GM20000 (cell line): Measurements from ENCODE around the gene CDK7.
A peak's percentile ranks its signal among the peaks of the same experiment; 100 is the strongest.
"Not testable (repeated sequence)": the region's sequence is repeated elsewhere in the genome, so short reads cannot be mapped to it uniquely, and the experiment has no call there.

ENCODE experiments used
- DNase-seq: peaks from one replicate; pipeline ENCODE4 v3.0.0; 2012; ENCODE audit warnings: low spot score
- TF ChIP-seq, protein P1 (sequence below): IDR thresholded peaks from 2 replicates; pipeline ENCODE4 v1.5.1; 2012; ENCODE audit warnings: mild to moderate bottlenecking, control low read depth; ENCODE audit errors: extremely low read depth, missing control alignments

CDK7 gene

DNA sequence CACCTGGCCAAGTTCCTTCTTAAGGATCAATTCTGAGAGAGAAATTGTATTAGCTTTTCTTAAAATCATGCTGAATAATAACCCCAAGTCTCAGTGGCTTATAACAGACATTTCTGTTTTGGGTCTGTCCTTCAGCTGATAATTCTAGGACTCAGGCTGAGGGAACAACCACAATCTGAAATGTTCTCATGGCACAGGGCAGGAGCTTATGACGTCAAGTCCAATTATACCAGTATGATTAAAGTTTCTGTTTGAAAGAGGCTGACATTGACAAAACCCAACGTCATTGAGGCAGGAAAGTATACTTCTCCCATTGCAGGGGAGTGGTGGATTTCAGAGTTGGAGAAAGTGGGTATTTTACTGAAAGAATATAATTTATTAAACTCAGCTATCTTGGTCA lies 23.5 kb upstream of the CDK7 start:
- DNase-seq = no peak
- TF ChIP-seq, protein P1, sequence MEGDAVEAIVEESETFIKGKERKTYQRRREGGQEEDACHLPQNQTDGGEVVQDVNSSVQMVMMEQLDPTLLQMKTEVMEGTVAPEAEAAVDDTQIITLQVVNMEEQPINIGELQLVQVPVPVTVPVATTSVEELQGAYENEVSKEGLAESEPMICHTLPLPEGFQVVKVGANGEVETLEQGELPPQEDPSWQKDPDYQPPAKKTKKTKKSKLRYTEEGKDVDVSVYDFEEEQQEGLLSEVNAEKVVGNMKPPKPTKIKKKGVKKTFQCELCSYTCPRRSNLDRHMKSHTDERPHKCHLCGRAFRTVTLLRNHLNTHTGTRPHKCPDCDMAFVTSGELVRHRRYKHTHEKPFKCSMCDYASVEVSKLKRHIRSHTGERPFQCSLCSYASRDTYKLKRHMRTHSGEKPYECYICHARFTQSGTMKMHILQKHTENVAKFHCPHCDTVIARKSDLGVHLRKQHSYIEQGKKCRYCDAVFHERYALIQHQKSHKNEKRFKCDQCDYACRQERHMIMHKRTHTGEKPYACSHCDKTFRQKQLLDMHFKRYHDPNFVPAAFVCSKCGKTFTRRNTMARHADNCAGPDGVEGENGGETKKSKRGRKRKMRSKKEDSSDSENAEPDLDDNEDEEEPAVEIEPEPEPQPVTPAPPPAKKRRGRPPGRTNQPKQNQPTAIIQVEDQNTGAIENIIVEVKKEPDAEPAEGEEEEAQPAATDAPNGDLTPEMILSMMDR = no peak

DNA sequence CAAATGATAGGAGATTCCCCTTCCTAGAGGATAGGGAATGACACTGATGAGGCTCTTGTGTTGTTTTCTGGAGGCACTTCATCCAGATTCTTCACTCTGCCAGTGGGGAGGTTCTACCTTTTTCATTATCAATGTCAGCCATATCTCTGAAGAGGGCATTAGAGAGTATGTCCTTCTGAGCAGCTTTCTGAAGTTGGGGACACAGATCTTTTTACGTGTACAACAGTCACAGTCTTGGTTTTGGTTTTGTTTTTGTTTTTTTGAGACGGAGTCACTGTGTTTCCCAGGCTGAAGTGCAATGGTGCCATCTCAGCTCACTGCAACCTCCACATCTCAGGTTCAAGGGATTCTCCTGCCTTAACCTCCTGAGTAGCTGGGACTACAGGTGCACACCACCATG lies 22.7 kb upstream of the CDK7 start:
- DNase-seq = no peak
- TF ChIP-seq, protein P1 = no peak

DNA sequence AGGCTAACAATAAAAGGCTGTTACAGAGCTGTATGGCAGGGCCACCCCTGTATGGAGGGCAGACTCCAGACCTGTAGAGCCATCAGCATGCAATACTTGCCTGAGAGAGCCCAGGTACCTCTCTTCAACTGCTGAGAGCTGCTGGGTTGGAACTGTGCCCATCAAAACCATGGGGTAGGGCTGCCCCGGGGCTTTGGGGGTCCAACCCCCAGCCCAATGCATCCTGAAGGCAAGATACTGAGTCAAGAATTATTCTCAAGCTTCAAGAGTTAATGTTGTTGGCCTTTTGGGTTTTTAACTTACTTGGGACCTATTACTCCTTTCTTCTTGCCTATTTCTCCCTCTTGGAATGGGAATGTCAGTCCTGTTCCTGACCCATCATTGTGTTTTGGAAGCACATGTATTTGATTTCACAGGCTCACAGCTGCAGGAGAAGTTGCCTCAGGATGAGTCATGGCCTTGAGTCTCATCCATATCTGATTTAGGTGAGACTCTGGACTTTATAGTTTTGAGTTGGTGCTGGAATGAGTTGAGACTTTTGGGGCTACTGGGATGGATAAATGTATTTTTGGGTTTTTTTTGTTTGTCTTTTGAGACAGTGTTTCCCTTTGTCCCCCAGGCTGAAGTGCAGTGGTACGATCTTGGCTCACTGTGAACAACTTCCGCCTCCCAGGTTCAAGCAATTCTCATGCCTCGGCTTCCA lies 21.0 kb upstream of the CDK7 start:
- DNase-seq = no peak
- TF ChIP-seq, protein P1 = no peak

DNA sequence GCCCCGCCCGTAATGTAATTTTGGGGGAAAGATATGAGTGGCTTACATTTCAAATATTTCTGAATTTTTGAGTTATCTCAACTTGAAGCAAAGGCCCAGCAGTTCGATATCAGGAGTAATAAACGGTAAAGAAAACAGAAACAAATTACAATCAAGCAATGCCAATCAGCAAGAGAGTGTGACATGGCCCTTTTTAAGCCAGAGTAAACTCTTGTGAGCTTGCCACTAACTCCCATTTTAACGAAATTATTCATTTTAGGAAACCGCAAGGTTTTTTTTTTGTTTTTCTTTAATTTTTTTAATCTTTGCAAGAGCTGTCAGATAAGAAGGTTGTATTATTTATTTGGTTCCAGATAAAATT lies 17.6 kb upstream of the CDK7 start:
- TF ChIP-seq, protein P1 = no peak
- DNase-seq = no peak

DNA sequence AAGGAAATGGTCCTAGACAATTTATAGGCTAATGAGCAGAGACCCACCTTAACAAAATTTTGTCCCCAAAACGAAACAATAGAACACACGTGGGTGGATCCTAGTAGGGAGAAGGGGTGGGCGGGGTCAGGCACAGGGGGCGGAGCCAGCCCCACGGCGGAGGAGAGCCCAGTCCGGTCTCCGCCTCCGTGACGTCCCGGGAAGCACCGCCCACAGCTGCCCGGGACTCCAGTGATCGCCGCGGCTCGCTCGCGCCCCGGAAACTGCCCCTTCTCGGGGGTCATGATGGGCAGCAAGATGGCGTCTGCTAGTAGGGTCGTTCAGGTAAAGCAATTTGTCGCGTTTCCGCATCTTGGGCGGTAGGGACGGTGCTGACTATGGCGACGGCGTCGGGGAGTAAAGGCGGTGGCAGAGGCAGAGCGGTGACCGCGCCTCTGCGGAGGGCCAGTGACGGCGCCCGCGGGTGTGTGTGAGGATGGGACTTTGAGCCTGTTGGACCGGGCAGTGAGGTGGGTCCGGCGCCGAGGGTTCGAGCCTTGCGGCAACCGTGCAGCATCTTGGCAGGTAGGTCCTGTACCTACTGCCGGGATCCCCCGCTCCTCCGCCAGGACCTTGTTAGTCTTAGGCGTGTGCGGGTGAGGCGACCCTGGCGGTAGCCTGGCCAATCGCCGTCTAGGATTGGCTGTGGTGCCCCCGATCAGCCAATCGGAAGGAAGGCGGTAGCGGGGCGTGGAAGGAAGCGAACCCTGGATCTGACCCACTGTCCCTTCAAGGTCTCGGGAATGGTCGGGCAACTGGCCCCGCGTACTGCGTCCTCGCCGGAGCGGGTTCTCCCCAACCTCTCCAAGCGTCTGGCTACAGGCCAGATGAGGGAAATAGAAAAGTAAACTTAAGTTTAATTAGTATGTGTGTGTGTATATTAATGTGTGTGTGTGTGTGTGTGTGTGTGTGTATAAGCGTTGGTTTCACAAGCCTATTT lies 16.8 kb upstream of the CDK7 start:
- TF ChIP-seq, protein P1 = no peak
- peak; percentile 96 for DNase-seq

DNA sequence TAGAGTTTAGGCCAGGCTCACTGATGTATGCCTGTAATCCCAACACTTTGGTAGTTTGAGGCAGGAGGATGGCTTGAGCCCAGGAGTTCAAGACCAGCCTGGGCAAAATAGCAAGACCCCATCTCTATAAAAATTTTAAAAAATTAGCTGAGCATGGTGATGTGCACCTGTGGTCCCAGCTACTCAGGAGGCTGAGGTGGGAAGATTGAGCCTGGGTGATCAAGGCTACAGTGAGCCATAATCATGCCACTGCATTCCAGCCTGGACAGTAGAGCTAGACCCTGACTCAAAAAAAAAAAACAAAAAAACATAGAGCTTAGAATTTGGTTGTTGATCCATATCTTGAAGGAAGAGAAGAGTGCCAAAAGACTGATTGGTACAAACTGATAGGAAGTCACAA lies 14.7 kb upstream of the CDK7 start:
- DNase-seq = no peak
- TF ChIP-seq, protein P1 = no peak

DNA sequence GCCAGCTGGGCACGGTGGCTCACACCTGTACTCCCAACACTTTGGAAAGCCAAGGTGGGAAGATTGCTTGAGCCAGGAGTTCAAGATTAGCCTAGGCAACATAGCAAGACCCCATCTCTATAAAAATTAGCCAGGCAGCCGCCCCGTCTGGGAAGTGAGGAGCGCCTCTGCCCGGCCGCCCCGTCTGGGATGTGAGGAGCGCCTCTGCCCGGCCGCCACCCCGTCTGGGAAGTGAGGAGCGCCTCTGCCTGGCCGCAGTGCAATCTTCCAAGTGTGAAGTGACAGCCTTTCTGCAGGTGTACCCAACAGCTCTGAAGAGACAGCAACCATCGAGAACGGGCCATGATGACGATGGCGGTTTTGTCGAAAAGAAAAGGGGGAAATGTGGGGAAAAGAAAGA lies 14.3 kb upstream of the CDK7 start:
- not testable (repeated sequence) for DNase-seq

DNA sequence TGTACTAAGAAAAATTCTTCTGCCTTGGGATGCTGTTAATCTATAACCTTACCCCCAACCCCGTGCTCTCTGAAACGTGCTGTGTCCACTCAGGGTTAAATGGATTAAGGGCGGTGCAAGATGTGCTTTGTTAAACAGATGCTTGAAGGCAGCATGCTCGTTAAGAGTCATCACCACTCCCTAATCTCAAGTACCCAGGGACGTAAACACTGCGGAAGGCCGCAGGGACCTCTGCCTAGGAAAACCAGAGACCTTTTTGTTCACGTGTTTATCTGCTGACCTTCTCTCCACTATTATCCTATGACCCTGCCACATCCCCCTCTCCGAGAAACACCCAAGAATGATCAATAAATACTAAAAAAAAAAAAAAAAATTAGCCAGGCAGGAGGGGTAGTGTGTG lies 13.9 kb upstream of the CDK7 start:
- DNase-seq = not testable (repeated sequence)
